PC-3 (cell line): ENCODE measurements around the gene ECEL1. TPM values are rescaled to one million over a fixed set of nuclear protein-coding genes. Genes with fewer than 3 reads are reported as not detected.
"Not testable (repeated sequence)": the region's sequence is repeated elsewhere in the genome, so short reads cannot be mapped to it uniquely, and the experiment has no call there.

Source experiments
- ATAC-seq: fragments of 200-7000 bp; cut with Tn5 transposase; 2 replicates; pipeline ENCODE4 v1.9.1; 2020; ENCODE audit warnings: mild to moderate bottlenecking, moderate library complexity
- BruUV-seq: library from RNA; stranded (reverse); fragments of 400-500 nt; replicated peaks from 2 replicates; lab custom pipeline; 2021; lab: Mats Ljungman, UMichigan
- CTCF ChIA-PET: fragments of 300-600 bp; sonication (Branson Sonifier 250); formaldehyde crosslinking; loops from one replicate; lab custom pipeline; 2022; ENCODE audit warnings: antibody characterized with exemption; lab: Charles Lee
- POLR2A ChIA-PET: fragments of 300-600 bp; sonication (Branson Sonifier 250); formaldehyde crosslinking; loops from one replicate; lab custom pipeline; 2022; ENCODE audit warnings: antibody characterized with exemption; ENCODE audit not compliant: unreplicated experiment; lab: Charles Lee
- DNase-seq: peaks from one replicate; pipeline ENCODE4 v3.0.0-alpha.2; 2015
- H2AFZ ChIP-seq: fragments of 300-600 bp; sonication (generic); 2 replicates; pipeline ENCODE4 v1.6.0; 2016; ENCODE audit warnings: antibody characterized with exemption, low read length
- H3F3A ChIP-seq: fragments of 300-600 bp; sonication (generic); one replicate; pipeline ENCODE4 v1.6.0; 2017; ENCODE audit warnings: antibody characterized with exemption, low read length, control low read depth, mild to moderate bottlenecking; ENCODE audit not compliant: unreplicated experiment
- H3K27ac ChIP-seq: fragments of 300-600 bp; sonication (generic); 2 replicates; pipeline ENCODE4 v1.5.1; 2016; ENCODE audit warnings: mild to moderate bottlenecking, low read length
- H3K27me3 ChIP-seq: fragments of 300-600 bp; sonication (generic); 2 replicates; pipeline ENCODE4 v1.6.1; 2016; ENCODE audit warnings: low read length, mixed read lengths
- H3K36me3 ChIP-seq: fragments of 300-600 bp; sonication (generic); 2 replicates; pipeline ENCODE4 v1.6.1; 2016; ENCODE audit warnings: low read depth, mixed run types, low read length, mixed read lengths
- H3K4me1 ChIP-seq: fragments of 300-600 bp; sonication (generic); 2 replicates; pipeline ENCODE4 v1.5.1; 2016; ENCODE audit warnings: low read length; ENCODE audit not compliant: insufficient read depth
- H3K4me2 ChIP-seq: fragments of 300-600 bp; sonication (generic); 2 replicates; pipeline ENCODE4 v1.6.0; 2016; ENCODE audit warnings: low read length
- H3K4me3 ChIP-seq: fragments of 300-600 bp; sonication (generic); 2 replicates; pipeline ENCODE4 v1.5.1; 2016; ENCODE audit warnings: mild to moderate bottlenecking, low read length, mixed read lengths
- H3K79me2 ChIP-seq: fragments of 300-600 bp; sonication (generic); 2 replicates; pipeline ENCODE4 v1.6.1; 2017; ENCODE audit warnings: low read length, mixed read lengths
- H3K9ac ChIP-seq: fragments of 300-600 bp; sonication (generic); 2 replicates; pipeline ENCODE4 v1.6.0; 2016; ENCODE audit warnings: mild to moderate bottlenecking, low read length
- H3K9me2 ChIP-seq: fragments of 300-600 bp; sonication (generic); replicated peaks from 2 replicates; pipeline ENCODE4 v1.6.1; 2016; ENCODE audit warnings: mixed run types, low read length, mixed read lengths
- H3K9me3 ChIP-seq: fragments of 300-600 bp; sonication (generic); 2 replicates; pipeline ENCODE4 v1.6.1; 2016; ENCODE audit warnings: low read length, mixed read lengths
- H4K20me1 ChIP-seq: fragments of 300-600 bp; sonication (generic); 2 replicates; pipeline ENCODE4 v1.6.1; 2016; ENCODE audit warnings: low read length, mixed read lengths
- CTCF ChIP-seq: fragments of 300-600 bp; sonication (generic); conservative IDR thresholded peaks from 2 replicates; pipeline ENCODE4 v1.5.1; 2017; ENCODE audit warnings: antibody characterized with exemption, low read depth, mild to moderate bottlenecking, low read length
- EZH2 ChIP-seq: fragments of 300-600 bp; sonication (generic); IDR thresholded peaks from one replicate; pipeline ENCODE4 v1.6.1; 2017; ENCODE audit warnings: antibody characterized with exemption, mild to moderate bottlenecking, low read length; ENCODE audit not compliant: unreplicated experiment
- EZH2phosphoT487 ChIP-seq: fragments of 300-600 bp; sonication (generic); IDR thresholded peaks from 2 replicates; pipeline ENCODE4 v1.6.1; 2018; ENCODE audit warnings: mild to moderate bottlenecking, antibody characterized with exemption, low read length, borderline replicate concordance
- intact Hi-C: fragments of 100-400 bp; cut with micrococcal nuclease; formaldehyde crosslinking; loops from 2 replicates; pipeline ENCODE4 v1.9.0; 2023
- total RNA-seq: library from RNA; depleted of rRNA; stranded (reverse); fragments of >200 nt; gene quantifications from 2 replicates; pipeline ENCODE4 v1.2.3, GENCODE V29; 2014

Gene ECEL1
- total RNA-seq, 1 experiment from 2014 or later: not detected

- H3K36me3 ChIP-seq: no peaks in the 10 kb centered on the region
- H3K27me3 ChIP-seq: no peaks in the 10 kb centered on the region
- H3K79me2 ChIP-seq: no peaks in the 10 kb centered on the region
- no peaks in the 10 kb centered on the region for H3K9me3 ChIP-seq
- no peak overlapping the region for H2AFZ ChIP-seq
- no TSS peak for BruUV-seq
- TF ChIP-seq CTCF (no peak), EZH2 (no peak), EZH2phosphoT487 (no peak)
- DNase-seq (no peak), ATAC-seq (no peak; the same call in 1 of the 2 replicates)
- H4K20me1 ChIP-seq: no peaks in the 10 kb centered on the region
- no peaks in the 10 kb centered on the region for H3F3A ChIP-seq
- CTCF ChIA-PET: no interaction called here
- H3K9me2 ChIP-seq: no peaks in the 10 kb centered on the region
- POLR2A ChIA-PET: no interaction called here
- H3K4me1 ChIP-seq: no peaks in the 10 kb centered on the region
- no peak overlapping the region for H3K4me2 ChIP-seq
- H3K27ac ChIP-seq: no peak overlapping the region
- intact Hi-C loops: no loop called here
- H3K9ac ChIP-seq: no peak overlapping the region
- H3K4me3 ChIP-seq: no peak overlapping the region
These were observed 46.5 kb upstream of the ECEL1 start for GRCh38 chr2:232533944-232534710.

DNA sequence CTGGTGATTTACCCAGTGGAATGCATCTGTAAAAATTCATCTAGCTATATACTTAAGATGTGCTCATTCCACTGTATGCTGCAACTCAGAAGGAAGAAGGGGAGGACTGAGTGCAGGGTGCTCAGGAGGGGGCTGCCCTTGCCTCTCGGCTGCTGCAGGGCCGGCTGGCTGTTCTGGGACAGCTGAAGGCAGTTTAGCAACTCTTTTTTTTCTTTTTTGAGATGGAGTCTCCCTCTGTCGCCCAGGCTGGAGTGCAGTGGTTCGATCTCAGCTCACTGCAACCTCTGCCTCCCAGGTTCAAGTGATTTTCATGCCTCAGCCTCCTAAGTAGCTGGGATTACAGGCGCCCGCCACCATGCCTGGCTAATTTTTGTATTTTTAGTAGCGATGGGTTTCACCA, 45.2 kb upstream of the ECEL1 start:
- CTCF ChIA-PET, H3K36me3 ChIP-seq, H3K4me3 ChIP-seq, H3F3A ChIP-seq, H4K20me1 ChIP-seq, intact Hi-C loops, H3K79me2 ChIP-seq, H3K4me2 ChIP-seq, ATAC-seq, H3K27me3 ChIP-seq, H3K27ac ChIP-seq, H2AFZ ChIP-seq, DNase-seq, BruUV-seq, H3K9me3 ChIP-seq, H3K9me2 ChIP-seq, H3K9ac ChIP-seq, H3K4me1 ChIP-seq, POLR2A ChIA-PET: not testable (repeated sequence)

DNA sequence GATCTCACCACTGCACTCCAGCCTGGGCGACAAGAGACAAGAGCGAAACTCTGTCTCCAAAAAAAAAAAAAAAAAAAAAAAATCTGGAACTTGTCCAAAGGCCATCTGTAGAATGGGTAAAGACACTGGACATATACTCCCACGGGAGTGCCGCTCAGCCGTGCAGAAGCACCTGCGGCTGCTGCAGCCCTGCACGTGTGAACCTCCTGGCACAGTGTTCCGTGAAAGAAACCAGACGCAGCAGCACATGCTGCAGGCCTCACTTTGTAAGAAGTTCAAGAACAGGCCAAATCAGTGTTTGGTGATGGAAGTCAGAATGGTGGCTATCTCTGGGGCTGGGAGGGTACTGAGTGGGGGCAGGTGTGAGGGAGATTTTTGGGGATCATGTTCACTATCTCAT, 44.8 kb upstream of the ECEL1 start:
- no peaks in the 10 kb centered on the region for H3K4me1 ChIP-seq
- H3K9me2 ChIP-seq: no peaks in the 10 kb centered on the region
- H2AFZ ChIP-seq: no peak overlapping the region
- H3K9ac ChIP-seq: no peak overlapping the region
- no peaks in the 10 kb centered on the region for H3F3A ChIP-seq
- BruUV-seq: no TSS peak
- DNase-seq: no peak
- no peaks in the 10 kb centered on the region for H3K27me3 ChIP-seq
- H3K36me3 ChIP-seq: no peaks in the 10 kb centered on the region
- intact Hi-C loops: no loop called here
- no peak overlapping the region for H3K4me2 ChIP-seq
- POLR2A ChIA-PET: no interaction called here
- ATAC-seq: no peak
- TF ChIP-seq CTCF (no peak), EZH2phosphoT487 (no peak), EZH2 (no peak)
- no peaks in the 10 kb centered on the region for H3K9me3 ChIP-seq
- H4K20me1 ChIP-seq: no peaks in the 10 kb centered on the region
- no peak overlapping the region for H3K27ac ChIP-seq
- no peak overlapping the region for H3K4me3 ChIP-seq
- H3K79me2 ChIP-seq: no peaks in the 10 kb centered on the region
- CTCF ChIA-PET: no interaction called here
